Endothelial cell of umbilical vein (primary cell): ENCODE data around the gene CADPS. TPM values are rescaled to one million over a fixed set of nuclear protein-coding genes. Genes with fewer than 3 reads are reported as not detected.

Source experiments
- BruUV-seq: library from RNA; stranded (reverse); fragments of 400-500 nt; replicated peaks from 2 replicates; lab custom pipeline; 2021; lab: Mats Ljungman, UMichigan
- CTCF ChIA-PET: fragments of 300-600, 350-600 bp; sonication (Branson Sonifier 250); formaldehyde crosslinking; loops from one replicate; lab custom pipeline; 2021; ENCODE audit warnings: antibody characterized with exemption, inconsistent platforms; lab: Charles Lee
- POLR2A ChIA-PET: fragments of 300-600, 350-600 bp; sonication (Branson Sonifier 250); formaldehyde crosslinking; loops from one replicate; lab custom pipeline; 2021; ENCODE audit warnings: antibody characterized with exemption, inconsistent platforms; lab: Charles Lee
- DNase-seq: peaks from one replicate; pipeline ENCODE4 v3.0.0-alpha.2; 2011; ENCODE audit warnings: low read depth, low spot score
- FAIRE-seq: peaks from 2 replicates; lab custom pipeline; 2011; peaks lifted over from hg19 to GRCh38; lab: Jason Lieb, UNC
- H2AFZ ChIP-seq: 2 replicates; pipeline ENCODE4 v1.6.0; 2012; ENCODE audit warnings: low read depth, low read length, control low read depth, inconsistent platforms
- H3K27ac ChIP-seq: 2 replicates; pipeline ENCODE4 v1.5.1; 2011; ENCODE audit warnings: low read depth, mild to moderate bottlenecking, control low read depth, low read length, moderate library complexity; ENCODE audit not compliant: insufficient read depth
- H3K27me3 ChIP-seq, 2 experiments: 2 replicates each; pipeline versions ENCODE4 v1.6.0 to v1.6.1; 2011; ENCODE audit warnings: low read length in 2 of 2, mixed read lengths in 1 of 2; ENCODE audit not compliant: control insufficient read depth in 2 of 2, insufficient read depth in 2 of 2
- H3K36me3 ChIP-seq, 2 experiments: 2 replicates in 1 of 2; 3 replicates in 1 of 2; pipeline ENCODE4 v1.5.1; 2011; ENCODE audit warnings: low read length in 2 of 2, mild to moderate bottlenecking in 1 of 2, moderate library complexity in 1 of 2; ENCODE audit not compliant: control insufficient read depth in 2 of 2, insufficient read depth in 2 of 2; ENCODE audit errors: extremely low read depth in 1 of 2
- H3K4me1 ChIP-seq: 3 replicates; pipeline ENCODE4 v1.5.1; 2011; ENCODE audit warnings: mild to moderate bottlenecking, low read length; ENCODE audit not compliant: control insufficient read depth, insufficient read depth; ENCODE audit errors: extremely low read depth
- H3K4me2 ChIP-seq: 2 replicates; pipeline ENCODE4 v1.6.1; 2011; ENCODE audit warnings: low read length, control low read depth, mixed read lengths; ENCODE audit not compliant: insufficient read depth
- H3K4me3 ChIP-seq, 3 experiments: fragments of 200-600 bp in 1 of 3; sonication (generic), shearing (Covaris generic) in 1 of 3; replicated peaks in 1 of 3; 2 replicates each; pipeline ENCODE4 v1.5.1; 2011 to 2016; ENCODE audit warnings: control low read depth in 3 of 3, low read length in 3 of 3, mild to moderate bottlenecking in 2 of 3, inconsistent platforms in 1 of 3, low read depth in 1 of 3, moderate library complexity in 1 of 3; ENCODE audit not compliant: insufficient read depth in 1 of 3
- H3K79me2 ChIP-seq: 2 replicates; pipeline ENCODE4 v1.6.0; 2012; ENCODE audit warnings: low read length, inconsistent platforms; ENCODE audit not compliant: control insufficient read depth, insufficient read depth
- H3K9ac ChIP-seq: replicated peaks from 2 replicates; pipeline ENCODE3; 2011; ENCODE audit warnings: low read length, control low read depth; ENCODE audit not compliant: insufficient read depth; ENCODE audit errors: extremely low read depth
- H3K9me1 ChIP-seq: replicated peaks from 3 replicates; pipeline ENCODE4 v1.6.0; 2011; ENCODE audit warnings: mild to moderate bottlenecking, low read length; ENCODE audit not compliant: control insufficient read depth, insufficient read depth; ENCODE audit errors: extremely low read depth
- H3K9me3 ChIP-seq: replicated peaks from 2 replicates; pipeline ENCODE4 v1.5.1; 2012; ENCODE audit warnings: low read length, inconsistent platforms; ENCODE audit not compliant: control insufficient read depth, insufficient read depth
- H4K20me1 ChIP-seq: replicated peaks from 2 replicates; pipeline ENCODE3; 2011; ENCODE audit warnings: mild to moderate bottlenecking, low read length; ENCODE audit not compliant: control insufficient read depth, insufficient read depth; ENCODE audit errors: extremely low read depth
- EZH2 ChIP-seq: IDR thresholded peaks from 2 replicates; pipeline ENCODE4 v1.6.1; 2012; ENCODE audit warnings: borderline replicate concordance, low read depth, mild to moderate bottlenecking, moderate library complexity, low read length, inconsistent platforms; ENCODE audit not compliant: severe bottlenecking
- FOS ChIP-seq: IDR thresholded peaks from 2 replicates; pipeline ENCODE4 v1.6.1; 2011; ENCODE audit warnings: mild to moderate bottlenecking, low read length, moderate library complexity, borderline replicate concordance; ENCODE audit not compliant: insufficient read depth
- GATA2 ChIP-seq: IDR thresholded peaks from 2 replicates; pipeline ENCODE4 v1.7.0; 2011; ENCODE audit warnings: low read depth, mild to moderate bottlenecking, moderate library complexity, mixed read lengths, low read length; ENCODE audit not compliant: insufficient read length, insufficient read depth
- JUN ChIP-seq: IDR thresholded peaks from 2 replicates; pipeline ENCODE4 v1.6.1; 2011; ENCODE audit warnings: borderline replicate concordance, low read depth; ENCODE audit not compliant: insufficient read length, insufficient read depth
- MYC ChIP-seq: IDR thresholded peaks from one replicate; pipeline ENCODE4 v1.6.1; 2011; ENCODE audit warnings: mild to moderate bottlenecking, low read depth, low read length
- POLR2A ChIP-seq: IDR thresholded peaks from 2 replicates; pipeline ENCODE4 v1.6.1; 2012; ENCODE audit warnings: low read depth, mild to moderate bottlenecking, control low read depth, low read length
- POLR2AphosphoS5 ChIP-seq: IDR thresholded peaks from 2 replicates; pipeline ENCODE4 v1.6.1; 2012; ENCODE audit warnings: low read depth, mild to moderate bottlenecking, control low read depth, low read length, moderate library complexity; ENCODE audit not compliant: insufficient read depth
- dilution Hi-C: fragments of 300-500 bp; cut with MboI; formaldehyde crosslinking; loops from one replicate; pipeline ENCODE4 v1.15.0; 2019; ENCODE audit warnings: low sequenced_read_pairs; ENCODE audit not compliant: extremely low pct_ligation_motif_present
- intact Hi-C: fragments of 100-400 bp; cut with micrococcal nuclease; formaldehyde crosslinking; loops from one replicate; pipeline ENCODE4 v1.10.0; 2022
- polyA plus RNA-seq, 4 experiments: library from polyadenylated mRNA; depleted of rRNA in 3 of 4; stranded (reverse) in 3 of 4; unstranded in 1 of 4; fragments of >200 nt; gene quantifications; 2 replicates each; pipeline versions ENCODE4 v1.2.1 to v1.2.3, GENCODE V29; 2011 to 2012; ENCODE audit warnings: missing spikeins in 1 of 4
- total RNA-seq: library from RNA; stranded (reverse); gene quantifications from 2 replicates; pipeline ENCODE4 v1.2.3, GENCODE V29; 2021
- TF ChIP-seq, protein P1 (sequence below): IDR thresholded peaks from 2 replicates; pipeline ENCODE4 v1.6.1; 2011; ENCODE audit not compliant: insufficient read depth, insufficient read length
- TF ChIP-seq, protein P2 (sequence below), 2 donors: IDR thresholded peaks; 1 replicate in 1 of 2; 2 replicates in 1 of 2; pipeline ENCODE4 v1.5.1; 2011; ENCODE audit warnings: low read length in 2 of 2, mild to moderate bottlenecking in 2 of 2, moderate library complexity in 2 of 2, control low read depth in 1 of 2, inconsistent platforms in 1 of 2, low read depth in 1 of 2; ENCODE audit not compliant: insufficient read depth in 1 of 2; ENCODE audit errors: extremely low read depth in 1 of 2

CADPS gene
- total and polyA plus RNA-seq, 2 donors (not counting 3 experiments of a cell fraction or from before 2014, with no cell fraction given): not detected

DNA sequence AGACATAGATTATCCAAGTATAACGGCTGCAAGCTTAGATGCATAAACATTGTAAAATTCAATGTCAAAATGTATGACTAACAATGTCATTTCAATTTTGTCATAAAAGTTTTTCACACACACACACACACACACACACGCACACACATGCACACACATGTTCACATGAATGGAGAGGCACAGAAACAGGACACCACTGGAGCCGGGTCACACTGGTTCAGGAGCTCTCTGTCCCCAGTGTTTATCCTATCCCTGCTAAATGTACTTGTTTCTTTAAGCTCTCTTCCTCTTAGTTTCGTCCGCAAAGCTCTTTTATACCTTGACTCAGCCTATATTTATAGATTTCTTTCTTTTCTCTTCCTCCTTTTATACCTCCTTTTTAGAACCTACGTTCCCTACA, 249.9 kb downstream of the CADPS start:
- CTCF ChIA-PET: interaction anchor here (0.6 to 1.2 kb wide), 3 partner anchors 10 to 708 kb away, joined by 3 read pairs; no protein-coding TSS in a partner anchor
- dilution Hi-C loops (no loop called here), intact Hi-C loops (no loop called here)
- BruUV-seq: no TSS peak
- Histone ChIP-seq H3K9me3 (no peaks in the 10 kb centered on the region), H3K9ac (no peak overlapping the region), H3K79me2 (no peaks in the 10 kb centered on the region), H3K27me3 (peaks cover 0 to 7% of the 10 kb centered on the region in 2 experiments), H3K4me3 (no peak overlapping the region), H3K36me3 (no peaks in the 10 kb centered on the region), H2AFZ (no peak overlapping the region), H3K4me2 (no peak overlapping the region), H4K20me1 (no peaks in the 10 kb centered on the region), H3K4me1 (no peaks in the 10 kb centered on the region), H3K9me1 (no peaks in the 10 kb centered on the region), H3K27ac (no peak overlapping the region)
- POLR2A ChIA-PET: no interaction called here
- no peak for FAIRE-seq
- TF ChIP-seq EZH2 (no peak), JUN (no peak), POLR2AphosphoS5 (no peak), POLR2A (no peak), FOS (no peak), GATA2 (no peak), MYC (no peak)
- TF ChIP-seq, protein P1, sequence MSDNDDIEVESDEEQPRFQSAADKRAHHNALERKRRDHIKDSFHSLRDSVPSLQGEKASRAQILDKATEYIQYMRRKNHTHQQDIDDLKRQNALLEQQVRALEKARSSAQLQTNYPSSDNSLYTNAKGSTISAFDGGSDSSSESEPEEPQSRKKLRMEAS: no peak
- TF ChIP-seq, protein P2, sequence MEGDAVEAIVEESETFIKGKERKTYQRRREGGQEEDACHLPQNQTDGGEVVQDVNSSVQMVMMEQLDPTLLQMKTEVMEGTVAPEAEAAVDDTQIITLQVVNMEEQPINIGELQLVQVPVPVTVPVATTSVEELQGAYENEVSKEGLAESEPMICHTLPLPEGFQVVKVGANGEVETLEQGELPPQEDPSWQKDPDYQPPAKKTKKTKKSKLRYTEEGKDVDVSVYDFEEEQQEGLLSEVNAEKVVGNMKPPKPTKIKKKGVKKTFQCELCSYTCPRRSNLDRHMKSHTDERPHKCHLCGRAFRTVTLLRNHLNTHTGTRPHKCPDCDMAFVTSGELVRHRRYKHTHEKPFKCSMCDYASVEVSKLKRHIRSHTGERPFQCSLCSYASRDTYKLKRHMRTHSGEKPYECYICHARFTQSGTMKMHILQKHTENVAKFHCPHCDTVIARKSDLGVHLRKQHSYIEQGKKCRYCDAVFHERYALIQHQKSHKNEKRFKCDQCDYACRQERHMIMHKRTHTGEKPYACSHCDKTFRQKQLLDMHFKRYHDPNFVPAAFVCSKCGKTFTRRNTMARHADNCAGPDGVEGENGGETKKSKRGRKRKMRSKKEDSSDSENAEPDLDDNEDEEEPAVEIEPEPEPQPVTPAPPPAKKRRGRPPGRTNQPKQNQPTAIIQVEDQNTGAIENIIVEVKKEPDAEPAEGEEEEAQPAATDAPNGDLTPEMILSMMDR (IDR thresholded peaks at IDR 0.05; ENCODE audit: extremely low read depth in 1 of 2, insufficient read depth in 1 of 2, low read depth in 1 of 2, low read length in 2 of 2): no peak
- DNase-seq: no peak
